H1 (cell line): ENCODE measurements around the gene UBAP2L. TPM values are rescaled to one million over a fixed set of nuclear protein-coding genes. Genes with fewer than 3 reads are reported as not detected.

Experiments
- PHF8 ChIP-seq: fragments of 200-600 bp; sonication (generic); conservative IDR thresholded peaks from 2 replicates; pipeline ENCODE4 v1.7.1; 2012; ENCODE audit warnings: low read depth, mild to moderate bottlenecking, inconsistent platforms, low read length, moderate library complexity
- ZNF274 ChIP-seq: IDR thresholded peaks from 2 replicates; pipeline ENCODE4 v1.7.0; 2012; ENCODE audit warnings: low read length, borderline replicate concordance; ENCODE audit errors: extremely low read depth
- polyA plus RNA-seq, 7 experiments: library from polyadenylated mRNA; depleted of rRNA in 3 of 7; stranded (reverse) in 5 of 7; unstranded in 2 of 7; fragments of >200 nt in 5 of 7; fragments of 200-250 nt in 2 of 7; gene quantifications; 1 replicate in 5 of 7; 2 replicates in 1 of 7; 4 replicates in 1 of 7; pipeline versions ENCODE4 v1.2.1 to v1.2.3, GENCODE V29; 2011 to 2013; ENCODE audit warnings: missing spikeins in 2 of 7, mixed read lengths in 2 of 7
- total RNA-seq: library from RNA; stranded (reverse); fragmentation: NEBNext Ultra II Directional; extraction: Animal tissue kit (Norgen Biotek cat#: 25700); gene quantifications from 2 replicates; pipeline ENCODE4 v1.2.1, GENCODE V29; 2021

Gene UBAP2L
- total and polyA plus RNA-seq, 2 of the 8 experiments (the other 6 are each of a cell fraction or from before 2014, with no cell fraction given): 254 to 349 TPM

- TF ChIP-seq PHF8 (no peak), ZNF274 (no peak)
Observed at GRCh38 chr1:154264454-154264853, 43.7 kb downstream of the UBAP2L start (continued).
